ENCODE results near the gene DVL3. TPM values are rescaled to one million over a fixed set of nuclear protein-coding genes. Genes with fewer than 3 reads are reported as not detected.

DVL3 gene
- total RNA-seq, 3 donors from 2014 or later = 35.7 to 40.2 (median 36.1) TPM

- TF ChIP-seq POLR2AphosphoS5 (IDR thresholded peaks at IDR 0.05) = no peak
- TF ChIP-seq POLR2A (IDR thresholded peaks at IDR 0.05) = no peak
- TF ChIP-seq CTCF (IDR thresholded peaks at IDR 0.05) = no peak
- intact Hi-C loops (cut with DNase I; ENCODE audit: low total_unique reads) = no loop called here
- H3K27ac ChIP-seq = peak overlapping the region; percentile 64 to 96
- DNase-seq (ENCODE audit: low spot score in 2 of 2) = no peak
- no peaks in the 10 kb centered on the region for H3K9me3 ChIP-seq
- no peaks in the 10 kb centered on the region for H3K27me3 ChIP-seq
- peak overlapping the region; percentile 83 to 100 (median 90) for H3K4me3 ChIP-seq
- peaks cover 7 to 13% of the 10 kb centered on the region in 2 donors for H3K4me1 ChIP-seq
- peaks cover 17% of the 10 kb centered on the region for H3K36me3 ChIP-seq
Measured at GRCh38 chr3:184177331-184177731, 22.2 kb downstream of the DVL3 start.

- Histone ChIP-seq H3K4me3 (no peak overlapping the region), H3K27ac (no peak overlapping the region), H3K4me1 (peaks cover 7 to 13% of the 10 kb centered on the region in 2 donors), H3K27me3 (no peaks in the 10 kb centered on the region), H3K9me3 (no peaks in the 10 kb centered on the region), H3K36me3 (peaks cover 19% of the 10 kb centered on the region)
- DNase-seq (ENCODE audit: low spot score in 2 of 2) = no peak
- TF ChIP-seq POLR2AphosphoS5 (IDR thresholded peaks at IDR 0.05) = no peak
- no peak for TF ChIP-seq CTCF (IDR thresholded peaks at IDR 0.05)
- no peak for TF ChIP-seq POLR2A (IDR thresholded peaks at IDR 0.05)
- intact Hi-C loops (cut with DNase I; ENCODE audit: low total_unique reads) = no loop called here
Measured at GRCh38 chr3:184177767-184178306, 22.7 kb downstream of the DVL3 start.

- peaks cover 7 to 13% of the 10 kb centered on the region in 2 donors for H3K4me1 ChIP-seq
- intact Hi-C loops (cut with DNase I; ENCODE audit: low total_unique reads) = no loop called here
- H3K9me3 ChIP-seq = no peaks in the 10 kb centered on the region
- no peak for DNase-seq (ENCODE audit: low spot score in 2 of 2)
- H3K4me3 ChIP-seq = no peak overlapping the region
- no peaks in the 10 kb centered on the region for H3K27me3 ChIP-seq
- no peak for TF ChIP-seq POLR2AphosphoS5 (IDR thresholded peaks at IDR 0.05)
- TF ChIP-seq CTCF (IDR thresholded peaks at IDR 0.05) = no peak
- TF ChIP-seq POLR2A (IDR thresholded peaks at IDR 0.05) = no peak
- H3K36me3 ChIP-seq = peaks cover 19% of the 10 kb centered on the region
- H3K27ac ChIP-seq = no peak overlapping the region
Measured at GRCh38 chr3:184178521-184179138, 23.5 kb downstream of the DVL3 start.

GRCh38 chr3:184180165-184180564 is 25.0 kb downstream of the DVL3 start:
- TF ChIP-seq POLR2A (IDR thresholded peaks at IDR 0.05) = no peak
- no peak for TF ChIP-seq POLR2AphosphoS5 (IDR thresholded peaks at IDR 0.05)
- TF ChIP-seq CTCF (IDR thresholded peaks at IDR 0.05) = no peak
- peaks cover 7 to 13% of the 10 kb centered on the region in 2 donors for H3K4me1 ChIP-seq
- H3K27me3 ChIP-seq = no peaks in the 10 kb centered on the region
- no peaks in the 10 kb centered on the region for H3K9me3 ChIP-seq
- DNase-seq (ENCODE audit: low spot score in 2 of 2) = no peak
- intact Hi-C loops (cut with DNase I; ENCODE audit: low total_unique reads) = loop anchor here (10.0 kb wide), 1 partner anchor 65 kb away; the partner anchor contains the start of genes ALG3 and EEF1AKMT4
- no peak overlapping the region for H3K27ac ChIP-seq
- H3K36me3 ChIP-seq = peaks cover 19% of the 10 kb centered on the region
- no peak overlapping the region for H3K4me3 ChIP-seq

GRCh38 chr3:184181596-184181995 is 26.4 kb downstream of the DVL3 start:
- intact Hi-C loops (cut with DNase I; ENCODE audit: low total_unique reads) = loop anchor here (10.0 kb wide), 1 partner anchor 63 kb away; the partner anchor contains the start of genes ALG3 and EEF1AKMT4
- no peak overlapping the region for H3K4me3 ChIP-seq
- no peaks in the 10 kb centered on the region for H3K9me3 ChIP-seq
- peaks cover 3 to 7% of the 10 kb centered on the region in 2 donors for H3K4me1 ChIP-seq
- peaks cover 19% of the 10 kb centered on the region for H3K36me3 ChIP-seq
- no peaks in the 10 kb centered on the region for H3K27me3 ChIP-seq
- TF ChIP-seq POLR2A (IDR thresholded peaks at IDR 0.05) (no peak), POLR2AphosphoS5 (IDR thresholded peaks at IDR 0.05) (no peak), CTCF (IDR thresholded peaks at IDR 0.05) (no peak)
- no peak for DNase-seq (ENCODE audit: low spot score in 2 of 2)
- no peak overlapping the region for H3K27ac ChIP-seq

Data from breast epithelium (tissue), 4 donors.